ENCODE results near the gene INPP5D. TPM values are rescaled to one million over a fixed set of nuclear protein-coding genes. Genes with fewer than 3 reads are reported as not detected.

Gene INPP5D
- total and polyA plus RNA-seq, 2 of the 8 experiments (the other 6 are each of a cell fraction or from before 2014, with no cell fraction given), result 4.5 to 7.1 TPM

DNA sequence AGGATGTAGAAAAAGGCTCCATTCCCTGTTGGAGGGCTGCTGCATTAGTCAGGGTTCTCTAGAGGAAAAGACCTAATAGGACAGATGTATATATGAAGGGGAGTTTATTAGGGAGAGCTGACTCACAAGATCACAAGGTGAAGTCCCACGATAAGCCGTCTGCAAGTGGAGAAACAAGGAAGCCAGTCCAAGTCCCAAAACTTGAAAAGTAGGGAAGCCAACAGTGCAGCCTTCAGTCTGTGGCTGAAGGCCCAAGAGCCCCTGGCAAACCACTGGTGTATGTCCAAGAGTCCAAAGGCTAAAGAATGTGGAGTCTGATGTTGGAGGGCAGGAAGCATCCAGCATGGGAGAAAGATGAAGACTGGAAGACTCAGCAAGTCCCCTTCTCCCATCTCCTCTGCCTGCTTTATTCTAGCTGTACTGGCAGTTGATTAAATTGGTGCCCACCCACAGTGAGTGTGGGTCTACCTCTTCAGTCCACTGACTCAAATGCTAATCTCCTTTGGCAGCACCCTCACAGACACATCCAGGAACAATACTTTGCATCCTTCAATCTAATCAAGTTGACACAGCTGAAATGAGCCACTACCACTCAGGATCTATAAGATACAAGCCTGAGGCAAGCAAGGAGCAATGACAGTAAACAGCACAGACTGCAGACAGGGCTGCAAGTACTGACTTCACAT is 161.4 kb downstream of the INPP5D start:
- Histone ChIP-seq H3K79me1 (ENCODE audit: low read depth, low read length) (no peaks in the 10 kb centered on the region), H3K36me3 (ENCODE audit: control insufficient read depth in 2 of 4, insufficient read depth in 4 of 4, low read length in 3 of 4) (no peaks in the 10 kb centered on the region), H2BK15ac (ENCODE audit: low read length) (no peak overlapping the region), H3K14ac (ENCODE audit: insufficient read length) (no peak overlapping the region), H3K4me2 (ENCODE audit: insufficient read depth in 1 of 2, low read depth in 2 of 2, low read length in 2 of 2) (no peak overlapping the region), H3K4me1 (replicated peaks in 1 of 4; ENCODE audit: control insufficient read depth in 3 of 4, insufficient read depth in 4 of 4, low read length in 3 of 4) (peaks cover 0 to 5% (median 0%) of the 10 kb centered on the region in 4 experiments; a peak in 1 of 7 replicates), H3K4ac (replicated peaks; ENCODE audit: insufficient read length, low read depth, low read length) (no peak overlapping the region), H4K8ac (ENCODE audit: extremely low read depth, insufficient read depth, low read length) (no peak overlapping the region), H2BK20ac (ENCODE audit: low read length) (no peak overlapping the region), H2BK5ac (ENCODE audit: low read depth, low read length) (no peak overlapping the region), H3K56ac (replicated peaks; ENCODE audit: insufficient read length, low read depth, low read length) (no peak overlapping the region), H3K18ac (ENCODE audit: extremely low read depth, low read length) (no peak overlapping the region), H3K9ac (replicated peaks in 1 of 4; ENCODE audit: extremely low read depth in 1 of 4, low read depth in 3 of 4, low read length in 3 of 4) (no peak overlapping the region), H4K20me1 (replicated peaks in 1 of 2; ENCODE audit: control insufficient read depth in 1 of 2, insufficient read depth in 2 of 2, low read length in 2 of 2) (no peaks in the 10 kb centered on the region), H3K9me3 (ENCODE audit: insufficient read depth in 2 of 2, low read depth in 1 of 2, low read length in 1 of 2) (no peaks in the 10 kb centered on the region), H4K91ac (replicated peaks; ENCODE audit: insufficient read length, low read length) (no peak overlapping the region), H3K27me3 (replicated peaks in 1 of 4; ENCODE audit: control insufficient read depth in 3 of 4, extremely low read depth in 1 of 4, insufficient read depth in 3 of 4, low read length in 3 of 4) (no peaks in the 10 kb centered on the region), H2BK12ac (ENCODE audit: low read depth, low read length) (no peak overlapping the region), H2BK120ac (replicated peaks; ENCODE audit: low read depth, low read length) (no peak overlapping the region), H3K27ac (ENCODE audit: low read depth, low read length) (no peak overlapping the region), H4K5ac (ENCODE audit: insufficient read length, low read depth, low read length) (no peak overlapping the region), H3K4me3 (ENCODE audit: extremely low read depth in 1 of 4, insufficient read depth in 2 of 4, low read depth in 3 of 4, low read length in 4 of 4) (no peak overlapping the region), H3K23ac (ENCODE audit: insufficient read length) (no peak overlapping the region), H2AK5ac (ENCODE audit: low read depth, low read length) (no peak overlapping the region), H2AFZ (ENCODE audit: low read length) (no peak overlapping the region), H3K23me2 (ENCODE audit: low read depth, low read length) (no peaks in the 10 kb centered on the region), H3K79me2 (ENCODE audit: control insufficient read depth in 1 of 2, insufficient read depth in 2 of 2, low read length in 2 of 2) (no peaks in the 10 kb centered on the region)
- no peak for FAIRE-seq
- ChIA-PET POLR2A (ENCODE audit: partially characterized antibody) (no interaction called here), CTCF (ENCODE audit: partially characterized antibody) (interaction anchor here (0.9 to 1.2 kb wide), 2 partner anchors 14 to 21 kb away, joined by 3 to 4 read pairs; no protein-coding TSS in a partner anchor)
- no peak for DNase-seq (ENCODE audit: low read depth in 1 of 2, low spot score in 2 of 2)
- 82% methylated on average over 2 of the region's 2 CpGs; no CpG with 5 or more reads in 1 of the 2 experiments for WGBS, 2 experiments (ENCODE audit: extremely low coverage in 1 of 2, insufficient coverage in 1 of 2, insufficient read length in 1 of 2, insufficient replicate concordance in 2 of 2, low coverage in 1 of 2, low lambda C conversion rate in 2 of 2, missing lambda C conversion rate in 1 of 2)
- TF ChIP-seq KDM4A (IDR thresholded peaks at IDR 0.05; ENCODE audit: low read depth, low read length, severe bottlenecking) (no peak), RXRA (IDR thresholded peaks at IDR 0.05; ENCODE audit: insufficient read depth, low read depth, low read length) (no peak), TAF1 (IDR thresholded peaks at IDR 0.05; ENCODE audit: low read depth, low read length) (no peak), KDM1A (IDR thresholded peaks at IDR 0.05; ENCODE audit: borderline replicate concordance, low read length) (no peak), JUND (IDR thresholded peaks at IDR 0.05; ENCODE audit: low read length) (no peak), HDAC6 (IDR thresholded peaks at IDR 0.05; ENCODE audit: low read depth, low read length) (no peak), SIX5 (IDR thresholded peaks at IDR 0.05; ENCODE audit: low read depth, low read length) (no peak), EZH2 (IDR thresholded peaks at IDR 0.05; ENCODE audit: low read depth, low read length, severe bottlenecking) (no peak), BCL11A (IDR thresholded peaks at IDR 0.05; ENCODE audit: low read depth in 2 of 2, low read length in 2 of 2) (no peak), GTF2F1 (IDR thresholded peaks at IDR 0.05; ENCODE audit: borderline replicate concordance, low read depth, low read length) (no peak), TBP (IDR thresholded peaks at IDR 0.05; ENCODE audit: low read depth, low read length) (no peak), TEAD4 (IDR thresholded peaks at IDR 0.05; ENCODE audit: low read depth, low read length) (no peak)
- TF ChIP-seq, protein P1, sequence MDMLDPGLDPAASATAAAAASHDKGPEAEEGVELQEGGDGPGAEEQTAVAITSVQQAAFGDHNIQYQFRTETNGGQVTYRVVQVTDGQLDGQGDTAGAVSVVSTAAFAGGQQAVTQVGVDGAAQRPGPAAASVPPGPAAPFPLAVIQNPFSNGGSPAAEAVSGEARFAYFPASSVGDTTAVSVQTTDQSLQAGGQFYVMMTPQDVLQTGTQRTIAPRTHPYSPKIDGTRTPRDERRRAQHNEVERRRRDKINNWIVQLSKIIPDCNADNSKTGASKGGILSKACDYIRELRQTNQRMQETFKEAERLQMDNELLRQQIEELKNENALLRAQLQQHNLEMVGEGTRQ (IDR thresholded peaks at IDR 0.05; ENCODE audit: low read length), result no peak

Measured in H1 (cell line).